ENCODE results near the gene CDK14.

The CDK14 gene

DNA sequence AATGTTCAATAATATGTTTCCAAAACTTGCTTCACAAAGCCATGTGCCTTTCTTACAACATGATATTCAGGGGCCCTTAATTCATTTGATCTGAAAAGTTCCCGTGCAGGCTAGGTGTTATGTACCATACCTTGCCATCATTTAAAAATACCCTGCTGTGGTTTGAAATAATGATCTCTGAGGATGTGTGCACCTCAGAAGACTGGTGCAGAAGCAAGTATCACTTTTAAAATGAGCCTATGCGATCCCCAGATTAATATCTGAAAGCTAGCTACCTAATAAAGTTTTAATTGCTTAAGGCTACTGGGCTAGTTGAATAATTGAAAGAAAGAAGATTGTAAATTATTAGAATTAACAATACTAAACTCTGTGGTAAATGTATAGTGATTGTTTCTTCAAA is 262.4 kb downstream of the CDK14 start:
- TF ChIP-seq NFIC (IDR thresholded peaks at IDR 0.05) = no peak
- no peak for TF ChIP-seq MAX (IDR thresholded peaks at IDR 0.05)
- TF ChIP-seq CEBPB (IDR thresholded peaks at IDR 0.05) = no peak
- TF ChIP-seq, protein P1, sequence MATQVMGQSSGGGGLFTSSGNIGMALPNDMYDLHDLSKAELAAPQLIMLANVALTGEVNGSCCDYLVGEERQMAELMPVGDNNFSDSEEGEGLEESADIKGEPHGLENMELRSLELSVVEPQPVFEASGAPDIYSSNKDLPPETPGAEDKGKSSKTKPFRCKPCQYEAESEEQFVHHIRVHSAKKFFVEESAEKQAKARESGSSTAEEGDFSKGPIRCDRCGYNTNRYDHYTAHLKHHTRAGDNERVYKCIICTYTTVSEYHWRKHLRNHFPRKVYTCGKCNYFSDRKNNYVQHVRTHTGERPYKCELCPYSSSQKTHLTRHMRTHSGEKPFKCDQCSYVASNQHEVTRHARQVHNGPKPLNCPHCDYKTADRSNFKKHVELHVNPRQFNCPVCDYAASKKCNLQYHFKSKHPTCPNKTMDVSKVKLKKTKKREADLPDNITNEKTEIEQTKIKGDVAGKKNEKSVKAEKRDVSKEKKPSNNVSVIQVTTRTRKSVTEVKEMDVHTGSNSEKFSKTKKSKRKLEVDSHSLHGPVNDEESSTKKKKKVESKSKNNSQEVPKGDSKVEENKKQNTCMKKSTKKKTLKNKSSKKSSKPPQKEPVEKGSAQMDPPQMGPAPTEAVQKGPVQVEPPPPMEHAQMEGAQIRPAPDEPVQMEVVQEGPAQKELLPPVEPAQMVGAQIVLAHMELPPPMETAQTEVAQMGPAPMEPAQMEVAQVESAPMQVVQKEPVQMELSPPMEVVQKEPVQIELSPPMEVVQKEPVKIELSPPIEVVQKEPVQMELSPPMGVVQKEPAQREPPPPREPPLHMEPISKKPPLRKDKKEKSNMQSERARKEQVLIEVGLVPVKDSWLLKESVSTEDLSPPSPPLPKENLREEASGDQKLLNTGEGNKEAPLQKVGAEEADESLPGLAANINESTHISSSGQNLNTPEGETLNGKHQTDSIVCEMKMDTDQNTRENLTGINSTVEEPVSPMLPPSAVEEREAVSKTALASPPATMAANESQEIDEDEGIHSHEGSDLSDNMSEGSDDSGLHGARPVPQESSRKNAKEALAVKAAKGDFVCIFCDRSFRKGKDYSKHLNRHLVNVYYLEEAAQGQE (IDR thresholded peaks at IDR 0.05; ENCODE audit: low read depth) = no peak
- TF ChIP-seq USF1 (IDR thresholded peaks at IDR 0.05) = no peak

DNA sequence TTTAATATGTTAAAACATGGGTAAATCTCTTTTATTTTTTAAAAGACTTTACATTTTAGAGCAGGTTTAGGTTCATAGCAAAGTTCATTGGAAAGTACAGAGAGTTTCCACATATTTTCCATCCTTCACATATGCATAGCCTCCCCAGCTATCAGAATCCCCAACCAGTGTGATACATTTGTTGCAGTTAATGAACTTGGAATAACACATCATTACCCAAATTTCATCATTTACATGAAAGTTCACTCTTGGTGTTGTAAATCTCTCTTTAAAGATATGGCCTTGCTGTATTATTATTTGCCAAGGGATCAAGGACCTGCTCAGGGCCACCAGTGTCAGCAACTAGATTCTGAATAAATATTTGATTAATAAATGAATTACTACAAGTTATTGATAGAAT is 263.4 kb downstream of the CDK14 start:
- no peak for TF ChIP-seq MAX (IDR thresholded peaks at IDR 0.05)
- TF ChIP-seq USF1 (IDR thresholded peaks at IDR 0.05) = no peak
- TF ChIP-seq, protein P1 (IDR thresholded peaks at IDR 0.05; ENCODE audit: low read depth) = no peak
- TF ChIP-seq TCF12 (IDR thresholded peaks at IDR 0.05; ENCODE audit: low read depth) = no peak
- no peak for TF ChIP-seq CREB1 (IDR thresholded peaks at IDR 0.05; ENCODE audit: low read depth)
- no peak for TF ChIP-seq CEBPB (IDR thresholded peaks at IDR 0.05)
- TF ChIP-seq FOXM1 (IDR thresholded peaks at IDR 0.05; ENCODE audit: borderline replicate concordance, low read depth) = no peak
- TF ChIP-seq TEAD4 (IDR thresholded peaks at IDR 0.05) = no peak
- no peak for TF ChIP-seq TAF1 (IDR thresholded peaks at IDR 0.05; ENCODE audit: low read depth)
- TF ChIP-seq NFIC (IDR thresholded peaks at IDR 0.05) = no peak
- no peak for TF ChIP-seq ZBTB7A (IDR thresholded peaks at IDR 0.05; ENCODE audit: low read depth)
- no peak for TF ChIP-seq RAD21 (IDR thresholded peaks at IDR 0.05; ENCODE audit: low read depth)
- TF ChIP-seq YY1 (IDR thresholded peaks at IDR 0.05; ENCODE audit: low read depth) = no peak
- TF ChIP-seq EP300 (IDR thresholded peaks at IDR 0.05; ENCODE audit: borderline replicate concordance) = no peak
- no peak for TF ChIP-seq EGR1 (IDR thresholded peaks at IDR 0.05)

DNA sequence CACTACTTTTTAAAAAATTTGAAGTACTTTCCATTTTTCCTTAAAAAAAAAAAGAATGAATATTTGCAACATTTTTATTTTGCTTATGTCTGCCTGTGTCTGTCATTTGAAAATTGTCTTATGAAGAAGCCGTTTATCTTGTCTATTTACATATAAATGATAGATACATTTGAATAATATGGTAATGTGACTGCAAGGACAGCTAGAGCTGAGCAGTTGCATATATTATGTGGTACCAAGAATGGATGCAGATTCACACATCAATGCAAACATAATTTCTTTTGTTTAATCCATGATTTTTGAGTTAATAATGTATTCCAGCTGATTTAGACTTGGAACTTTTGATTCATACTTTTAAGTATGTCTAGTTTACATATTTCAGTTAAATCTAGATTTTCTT is 268.0 kb downstream of the CDK14 start:
- TF ChIP-seq USF1 (IDR thresholded peaks at IDR 0.05) (no peak), CEBPB (IDR thresholded peaks at IDR 0.05) (no peak), NFIC (IDR thresholded peaks at IDR 0.05) (no peak), EGR1 (IDR thresholded peaks at IDR 0.05) (no peak), ZBTB7A (IDR thresholded peaks at IDR 0.05; ENCODE audit: low read depth) (no peak), FOXM1 (IDR thresholded peaks at IDR 0.05; ENCODE audit: borderline replicate concordance, low read depth) (no peak)

GRCh38 chr7:90869335-90869734 is 273.2 kb downstream of the CDK14 start:
- no peak for TF ChIP-seq USF1 (IDR thresholded peaks at IDR 0.05)
- TF ChIP-seq EP300 (IDR thresholded peaks at IDR 0.05; ENCODE audit: borderline replicate concordance) = no peak
- no peak for TF ChIP-seq TCF12 (IDR thresholded peaks at IDR 0.05; ENCODE audit: low read depth)
- no peak for TF ChIP-seq CREB1 (IDR thresholded peaks at IDR 0.05; ENCODE audit: low read depth)
- no peak for TF ChIP-seq MAX (IDR thresholded peaks at IDR 0.05)
- TF ChIP-seq FOXM1 (IDR thresholded peaks at IDR 0.05; ENCODE audit: borderline replicate concordance, low read depth) = no peak

- TF ChIP-seq USF1 (IDR thresholded peaks at IDR 0.05) (no peak), CEBPB (IDR thresholded peaks at IDR 0.05) (no peak), FOXM1 (IDR thresholded peaks at IDR 0.05; ENCODE audit: borderline replicate concordance, low read depth) (no peak), CREB1 (IDR thresholded peaks at IDR 0.05; ENCODE audit: low read depth) (no peak), ZBTB7A (IDR thresholded peaks at IDR 0.05; ENCODE audit: low read depth) (no peak)
These were observed 280.6 kb downstream of the CDK14 start for GRCh38 chr7:90876701-90877100.
